GM12878 (cell line): Measurements from ENCODE around the gene TAS2R38. TPM values are rescaled to one million over a fixed set of nuclear protein-coding genes. Genes with fewer than 3 reads are reported as not detected.

Source experiments
- BCLAF1 ChIP-seq: fragments of 450-650 bp; IDR thresholded peaks from 2 replicates; pipeline ENCODE4 v1.6.1; 2017; ENCODE audit warnings: antibody characterized with exemption, mild to moderate bottlenecking, moderate library complexity
- BRCA1 ChIP-seq: IDR thresholded peaks from 2 replicates; pipeline ENCODE4 v1.6.1; 2011; ENCODE audit warnings: low read depth, low read length, improper control_type of control experiment
- DPF2 ChIP-seq: fragments of 450-650 bp; IDR thresholded peaks from 2 replicates; pipeline ENCODE4 v1.6.1; 2017; ENCODE audit warnings: mild to moderate bottlenecking
- KAT2A ChIP-seq: conservative IDR thresholded peaks from 2 replicates; pipeline ENCODE4 v1.6.1; 2011; ENCODE audit warnings: low read depth, low read length; ENCODE audit not compliant: control insufficient read depth
- MXI1 ChIP-seq: fragments of 150-350 bp; IDR thresholded peaks from 2 replicates; pipeline ENCODE4 v1.6.1; 2011; ENCODE audit warnings: low read depth, mild to moderate bottlenecking, inconsistent platforms, low read length, improper control_type of control experiment
- NFIC ChIP-seq: IDR thresholded peaks from 2 replicates; pipeline ENCODE4 v1.6.1; 2012; ENCODE audit warnings: low read depth, mild to moderate bottlenecking, inconsistent platforms, low read length, moderate library complexity
- REST ChIP-seq: IDR thresholded peaks from 2 replicates; pipeline ENCODE4 v1.6.1; 2012; ENCODE audit warnings: mild to moderate bottlenecking, low read depth, low read length
- polyA plus RNA-seq, 11 experiments: library from polyadenylated mRNA; depleted of rRNA in 4 of 11; unstranded in 6 of 11; stranded (reverse) in 5 of 11; fragments of >200 nt; fragmentation: Nextera tagmentation in 4 of 11; fragmentation: Illumina TruSeq in 1 of 11; extraction: Ambion mirVana in 4 of 11; extraction: Trizol in 1 of 11; gene quantifications; 1 replicate in 1 of 11; 2 replicates in 10 of 11; pipeline versions ENCODE4 v1.2.1 to v1.2.3, GENCODE V29; 2011 to 2016; ENCODE audit warnings: inconsistent platforms in 2 of 11, missing spikeins in 2 of 11, low read depth in 1 of 11
- total RNA-seq, 4 experiments: library from RNA; depleted of rRNA in 3 of 4; stranded (reverse); fragments of >200 nt in 3 of 4; fragmentation: Illumina TruSeq in 1 of 4; extraction: Trizol in 1 of 4; gene quantifications; 2 replicates each; pipeline versions ENCODE4 v1.2.1 to v1.2.3, GENCODE V29; 2013 to 2021

Gene TAS2R38
- total and polyA plus RNA-seq, 10 of the 15 experiments (the other 5 are each of a cell fraction or from before 2014, with no cell fraction given), result not detected

DNA sequence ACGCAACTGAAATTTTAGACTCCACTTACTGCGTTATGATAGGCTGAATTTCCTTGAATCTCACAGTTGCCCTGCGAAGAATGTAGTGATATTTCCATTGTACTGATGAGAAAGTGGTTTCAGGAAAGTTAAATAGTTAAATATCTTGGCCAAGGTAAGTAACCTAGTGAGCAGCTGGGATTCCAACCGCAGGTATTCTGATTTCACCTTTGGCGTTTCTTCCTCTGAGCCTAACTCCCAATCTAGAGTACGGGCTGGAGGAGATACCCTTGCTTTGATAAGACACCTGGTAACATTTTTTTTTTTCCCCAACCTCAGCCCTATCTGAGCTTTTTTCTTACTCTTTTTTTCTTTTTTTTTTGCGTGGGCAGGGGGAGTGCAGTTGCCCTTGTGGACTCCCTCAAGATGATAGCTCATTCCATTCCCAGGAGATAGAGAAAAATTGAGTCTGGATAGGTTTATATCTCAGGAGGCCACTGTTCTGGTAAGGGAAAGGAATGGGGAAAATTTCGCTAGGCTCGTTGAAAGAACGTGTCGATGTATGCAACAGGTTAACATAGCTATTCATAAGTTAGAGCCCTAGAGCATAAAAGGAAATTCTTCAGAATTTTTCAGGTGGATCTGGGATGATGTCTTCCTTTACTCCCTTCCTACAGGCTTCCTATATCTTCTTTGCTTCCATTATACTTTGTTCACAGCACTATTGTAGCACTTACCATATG lies 3.1 kb upstream of the TAS2R38 start (continued):
- TF ChIP-seq REST (no peak), BRCA1 (no peak), DPF2 (no peak), NFIC (no peak), BCLAF1 (no peak), KAT2A (no peak), MXI1 (no peak)
